GM21528 (cell line): Measurements from ENCODE around the gene DIAPH3.

ENCODE experiments used
- ATAC-seq: cut with Tn5 transposase; IDR thresholded peaks from one replicate; pipeline ENCODE4 v1.9.1; 2021; ENCODE audit warnings: mild to moderate bottlenecking, moderate library complexity; ENCODE audit not compliant: unreplicated experiment, low FRiP score

DIAPH3 gene

GRCh38 chr13:59806801-59807200 is 356.9 kb downstream of the DIAPH3 start:
- ATAC-seq, result no peak

DNA sequence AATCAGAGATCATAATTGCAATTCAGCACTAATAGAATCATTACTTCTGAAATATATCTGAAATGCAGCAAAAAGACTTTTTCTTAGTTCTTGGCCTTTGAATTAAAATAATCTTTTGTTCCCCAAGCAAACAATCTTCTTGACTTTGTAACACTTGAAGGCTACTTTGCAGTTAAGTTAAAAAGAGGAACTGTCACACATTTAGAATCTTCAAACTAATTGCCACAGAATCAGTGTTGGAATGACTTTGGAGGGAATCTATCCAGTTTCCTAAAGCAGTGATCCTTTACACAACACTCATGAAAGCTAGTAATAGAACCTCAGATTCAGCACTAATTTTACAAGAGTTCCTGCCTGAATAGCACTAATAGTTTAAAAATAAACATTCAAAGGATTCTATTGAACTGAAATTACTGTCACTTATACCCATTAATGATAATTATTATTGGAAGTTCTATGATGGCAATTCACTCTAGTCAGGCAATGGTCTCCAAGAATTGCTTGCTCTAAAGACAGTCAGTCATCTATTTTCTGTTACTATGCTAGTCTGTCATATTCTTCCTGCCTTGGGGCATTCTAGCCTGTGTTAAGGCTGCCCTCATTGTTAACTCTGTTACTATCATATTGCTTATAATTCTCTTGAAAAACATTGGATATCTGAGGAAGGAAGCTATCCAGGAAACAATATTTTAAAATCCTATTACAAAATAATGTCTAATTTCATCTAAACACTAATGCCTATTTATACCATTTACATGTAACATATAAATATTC is 362.4 kb downstream of the DIAPH3 start:
- ATAC-seq, result no peak

GRCh38 chr13:59793107-59793506 is 370.6 kb downstream of the DIAPH3 start:
- no peak for ATAC-seq

DNA sequence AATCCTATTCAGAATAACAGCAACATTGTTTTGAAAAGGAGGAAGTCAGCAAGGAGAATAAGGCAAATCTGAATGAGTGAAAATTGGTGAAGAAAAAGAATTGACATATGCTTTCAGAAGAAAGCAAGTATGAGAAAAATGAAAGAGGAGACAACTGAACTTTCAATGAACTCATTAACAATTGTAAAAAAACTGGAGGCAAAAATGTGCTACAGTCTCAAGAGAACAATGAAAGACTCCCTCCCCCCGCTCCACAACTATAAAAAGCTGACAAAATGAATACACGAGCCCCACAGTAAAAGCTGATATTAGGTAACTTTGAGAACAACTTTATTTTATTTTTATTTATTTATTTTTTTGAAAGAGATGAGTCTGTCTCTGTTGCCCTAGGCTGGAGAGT is 373.1 kb downstream of the DIAPH3 start:
- no peak for ATAC-seq

- no peak for ATAC-seq
Observed at GRCh38 chr13:59789558-59789957, 374.2 kb downstream of the DIAPH3 start.

- ATAC-seq, result no peak
Observed at GRCh38 chr13:59787679-59788078, 376.0 kb downstream of the DIAPH3 start.

DNA sequence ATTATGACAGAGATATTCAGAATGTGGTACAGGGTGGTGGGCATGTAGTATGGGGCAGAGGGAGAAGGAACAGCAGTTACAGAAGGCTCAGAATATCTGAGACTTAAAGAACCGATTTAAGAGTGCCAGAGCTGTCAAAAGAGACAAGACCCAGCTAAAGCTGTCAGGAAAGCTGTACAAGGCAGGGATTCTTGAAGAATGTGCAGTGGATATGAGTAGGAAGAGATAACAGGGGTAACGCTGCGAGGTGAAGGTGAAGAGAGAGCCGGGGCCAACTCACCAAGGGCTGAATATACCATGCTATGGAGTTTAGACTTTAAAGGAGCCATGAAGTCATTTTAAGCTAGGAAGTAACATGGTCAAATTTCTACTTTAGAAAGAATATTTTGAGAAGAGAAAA is 381.0 kb downstream of the DIAPH3 start:
- ATAC-seq, result no peak

GRCh38 chr13:59780058-59780457 is 383.7 kb downstream of the DIAPH3 start:
- ATAC-seq, result no peak

GRCh38 chr13:59776924-59777690 is 386.6 kb downstream of the DIAPH3 start:
- ATAC-seq, result no peak

GRCh38 chr13:59774491-59774971 is 389.2 kb downstream of the DIAPH3 start:
- ATAC-seq, result no peak

GRCh38 chr13:59771272-59771671 is 392.5 kb downstream of the DIAPH3 start:
- ATAC-seq, result no peak

GRCh38 chr13:59770451-59770850 is 393.3 kb downstream of the DIAPH3 start:
- no peak for ATAC-seq

DNA sequence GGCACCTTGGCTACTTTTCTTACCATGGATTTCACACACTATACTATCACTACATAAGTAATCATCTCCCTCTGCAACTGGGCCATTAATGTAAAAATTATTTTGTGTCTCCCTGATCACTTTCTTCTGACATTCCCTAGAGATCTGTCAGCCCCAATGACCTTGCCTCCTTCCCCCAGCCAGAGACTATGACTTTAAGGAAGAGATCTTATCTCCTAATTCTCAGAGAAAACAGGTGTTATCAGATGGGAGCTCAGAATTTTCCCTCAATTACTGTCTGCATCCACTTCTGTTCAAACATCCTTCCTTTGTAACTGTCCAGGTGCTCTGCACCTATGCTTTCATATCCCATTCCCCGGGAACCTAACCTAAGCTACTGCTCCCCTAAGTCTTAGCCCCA is 397.5 kb downstream of the DIAPH3 start:
- no peak for ATAC-seq

GRCh38 chr13:59755632-59756290 is 408.0 kb downstream of the DIAPH3 start:
- ATAC-seq, result peak; percentile 57

GRCh38 chr13:59754411-59754810 is 409.3 kb downstream of the DIAPH3 start:
- ATAC-seq, result no peak

GRCh38 chr13:59750860-59751259 is 412.9 kb downstream of the DIAPH3 start:
- no peak for ATAC-seq

GRCh38 chr13:59748046-59748445 is 415.7 kb downstream of the DIAPH3 start:
- ATAC-seq, result no peak

DNA sequence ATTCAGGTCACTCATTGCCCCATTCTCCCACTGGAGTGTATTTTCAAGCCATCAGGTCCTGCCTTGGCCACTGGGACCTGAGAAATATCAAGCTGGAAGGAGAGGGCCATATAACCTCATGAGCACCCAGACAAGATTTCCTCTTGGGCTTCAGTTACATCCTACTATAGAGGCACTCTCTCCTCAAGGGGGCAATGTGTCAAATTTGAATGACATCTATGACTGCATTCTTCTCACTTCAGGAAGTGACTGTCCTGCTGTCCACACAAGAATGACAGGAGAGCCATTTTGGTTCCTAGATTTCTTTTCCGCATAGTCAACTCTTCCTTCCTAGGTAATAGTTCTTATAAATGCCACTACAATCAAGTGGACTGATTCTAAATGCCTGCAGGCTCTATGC is 416.2 kb downstream of the DIAPH3 start:
- ATAC-seq, result no peak

- ATAC-seq, result no peak
Observed at GRCh38 chr13:59746291-59746962, 417.3 kb downstream of the DIAPH3 start.

- peak; percentile 45 for ATAC-seq
Observed at GRCh38 chr13:59745392-59745788, 418.3 kb downstream of the DIAPH3 start.
